ENCODE data around the gene CRB1.

CRB1 gene

DNA sequence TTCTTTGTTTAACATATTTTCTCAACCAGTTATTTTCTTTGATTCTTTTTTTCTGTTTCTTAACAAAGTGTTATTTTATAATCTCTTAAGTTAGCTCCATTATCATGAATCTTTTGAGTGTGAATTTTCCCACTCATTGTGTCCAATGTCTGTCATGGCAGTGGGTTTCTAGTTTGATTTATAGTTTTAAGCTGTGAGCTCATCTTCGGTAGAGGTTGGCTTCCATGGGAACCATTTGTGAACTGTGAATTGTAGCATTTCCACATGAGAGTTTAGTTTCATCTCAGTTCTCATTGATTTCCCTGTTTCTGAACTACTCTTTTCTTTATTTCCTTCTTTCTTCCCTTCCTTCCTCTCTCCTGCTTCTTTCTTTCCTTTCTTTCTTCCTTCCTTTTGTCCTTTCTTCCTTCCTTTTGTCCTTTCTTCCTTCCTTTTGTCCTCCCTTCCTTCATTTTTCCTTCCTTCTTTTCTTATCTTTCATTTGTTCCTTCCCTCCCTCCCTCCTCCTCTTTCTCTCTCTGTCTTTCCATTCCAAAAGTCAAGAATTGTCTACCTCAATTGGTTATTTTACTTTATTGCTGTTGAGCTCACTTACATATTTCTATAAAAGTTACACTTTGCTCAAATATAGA lies 3.0 kb upstream of the CRB1 start:
- POLR2A ChIA-PET: no interaction called here
- CTCF ChIA-PET: no interaction called here

DNA sequence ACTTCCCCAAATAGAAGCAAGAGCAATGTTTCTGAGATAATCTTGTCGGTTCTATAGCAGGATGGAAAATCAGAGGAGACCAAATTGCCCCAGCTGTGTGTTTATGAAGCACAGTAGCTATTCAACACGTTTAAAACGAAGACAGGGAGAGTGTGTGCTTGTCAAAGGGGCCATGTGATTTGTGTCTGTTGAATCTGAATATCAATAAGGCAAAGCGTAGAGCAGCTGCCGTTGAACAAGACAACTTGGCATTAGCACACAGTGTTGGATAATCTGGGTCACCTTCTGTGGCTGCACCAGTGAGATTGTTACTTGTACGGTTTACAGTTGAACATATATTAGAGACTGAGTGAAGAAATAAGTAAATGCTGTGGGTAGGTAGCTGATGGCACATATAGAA lies 1.0 kb downstream of the CRB1 start:
- CTCF ChIA-PET: no interaction called here
- POLR2A ChIA-PET: no interaction called here

More for the DNA sequence above, 3.0 kb upstream of the CRB1 start:
- Histone ChIP-seq H3K4me3 (ENCODE audit: low read depth, low read length) (no peak overlapping the region), H3K27ac (ENCODE audit: extremely low read depth, low read depth, low read length) (no peak overlapping the region), H3K36me3 (ENCODE audit: control insufficient read depth in 2 of 2, insufficient read depth in 1 of 2, low read length in 2 of 2) (no peaks in the 10 kb centered on the region), H3K4me1 (ENCODE audit: control insufficient read depth, insufficient read depth, low read length) (no peaks in the 10 kb centered on the region), H3K9me3 (ENCODE audit: control insufficient read depth, insufficient read depth, low read depth, low read length) (no peaks in the 10 kb centered on the region)
- TF ChIP-seq ZNF114 (tag by site-specific recombination; IDR thresholded peaks at IDR 0.05): peak; percentile 68; the same call in 1 of the 2 replicates
- no peak for TF ChIP-seq ZBTB8A (tag by site-specific recombination; IDR thresholded peaks at IDR 0.05)
- no peak for TF ChIP-seq ZNF184 (tag by site-specific recombination; IDR thresholded peaks at IDR 0.05)
- 0 out of 2 replicates have a peak, but pooled peaks have one; percentile 53 for TF ChIP-seq ZNF366 (tag by site-specific recombination; conservative IDR thresholded peaks at IDR 0.05)

GRCh38 chr1:197272791-197273190 lies 4.7 kb downstream of the CRB1 start:
- CTCF ChIA-PET: no interaction called here
- TF ChIP-seq ZNF529 (tag by site-specific recombination; IDR thresholded peaks at IDR 0.05; ENCODE audit: insufficient replicate concordance) (no peak), KLF16 (tag by site-specific recombination; IDR thresholded peaks at IDR 0.05) (no peak), ZNF302 (tag by site-specific recombination; IDR thresholded peaks at IDR 0.05; ENCODE audit: low read depth) (no peak), ZNF585B (tag by site-specific recombination; IDR thresholded peaks at IDR 0.05) (no peak), ELK4 (IDR thresholded peaks at IDR 0.05; ENCODE audit: borderline replicate concordance, low read depth, low read length) (no peak), ZNF132 (tag by site-specific recombination; IDR thresholded peaks at IDR 0.05; ENCODE audit: borderline replicate concordance) (no peak), ZNF423 (tag by site-specific recombination; IDR thresholded peaks at IDR 0.05) (no peak), OSR2 (tag by site-specific recombination; IDR thresholded peaks at IDR 0.05) (no peak), ZNF561 (tag by site-specific recombination; IDR thresholded peaks at IDR 0.05; ENCODE audit: borderline replicate concordance) (no peak), ZNF596 (tag by site-specific recombination; IDR thresholded peaks at IDR 0.05) (no peak)
- TF ChIP-seq, protein P1, sequence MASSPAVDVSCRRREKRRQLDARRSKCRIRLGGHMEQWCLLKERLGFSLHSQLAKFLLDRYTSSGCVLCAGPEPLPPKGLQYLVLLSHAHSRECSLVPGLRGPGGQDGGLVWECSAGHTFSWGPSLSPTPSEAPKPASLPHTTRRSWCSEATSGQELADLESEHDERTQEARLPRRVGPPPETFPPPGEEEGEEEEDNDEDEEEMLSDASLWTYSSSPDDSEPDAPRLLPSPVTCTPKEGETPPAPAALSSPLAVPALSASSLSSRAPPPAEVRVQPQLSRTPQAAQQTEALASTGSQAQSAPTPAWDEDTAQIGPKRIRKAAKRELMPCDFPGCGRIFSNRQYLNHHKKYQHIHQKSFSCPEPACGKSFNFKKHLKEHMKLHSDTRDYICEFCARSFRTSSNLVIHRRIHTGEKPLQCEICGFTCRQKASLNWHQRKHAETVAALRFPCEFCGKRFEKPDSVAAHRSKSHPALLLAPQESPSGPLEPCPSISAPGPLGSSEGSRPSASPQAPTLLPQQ (tag by site-specific recombination; IDR thresholded peaks at IDR 0.05): no peak
- TF ChIP-seq, protein P2, sequence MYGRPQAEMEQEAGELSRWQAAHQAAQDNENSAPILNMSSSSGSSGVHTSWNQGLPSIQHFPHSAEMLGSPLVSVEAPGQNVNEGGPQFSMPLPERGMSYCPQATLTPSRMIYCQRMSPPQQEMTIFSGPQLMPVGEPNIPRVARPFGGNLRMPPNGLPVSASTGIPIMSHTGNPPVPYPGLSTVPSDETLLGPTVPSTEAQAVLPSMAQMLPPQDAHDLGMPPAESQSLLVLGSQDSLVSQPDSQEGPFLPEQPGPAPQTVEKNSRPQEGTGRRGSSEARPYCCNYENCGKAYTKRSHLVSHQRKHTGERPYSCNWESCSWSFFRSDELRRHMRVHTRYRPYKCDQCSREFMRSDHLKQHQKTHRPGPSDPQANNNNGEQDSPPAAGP (tag by site-specific recombination; IDR thresholded peaks at IDR 0.05): no peak

More for the DNA sequence above, 1.0 kb downstream of the CRB1 start:
- Histone ChIP-seq H3K4me1 (ENCODE audit: control insufficient read depth, insufficient read depth, low read length) (no peaks in the 10 kb centered on the region), H3K36me3 (ENCODE audit: control insufficient read depth in 2 of 2, insufficient read depth in 1 of 2, low read length in 2 of 2) (no peaks in the 10 kb centered on the region), H3K4me3 (ENCODE audit: low read depth, low read length) (no peak overlapping the region), H3K27ac (ENCODE audit: extremely low read depth, low read depth, low read length) (no peak overlapping the region), H3K9me3 (ENCODE audit: control insufficient read depth, insufficient read depth, low read depth, low read length) (no peaks in the 10 kb centered on the region)
- no peak for TF ChIP-seq ZNF792 (tag by site-specific recombination; IDR thresholded peaks at IDR 0.05)
- TF ChIP-seq, protein P3, sequence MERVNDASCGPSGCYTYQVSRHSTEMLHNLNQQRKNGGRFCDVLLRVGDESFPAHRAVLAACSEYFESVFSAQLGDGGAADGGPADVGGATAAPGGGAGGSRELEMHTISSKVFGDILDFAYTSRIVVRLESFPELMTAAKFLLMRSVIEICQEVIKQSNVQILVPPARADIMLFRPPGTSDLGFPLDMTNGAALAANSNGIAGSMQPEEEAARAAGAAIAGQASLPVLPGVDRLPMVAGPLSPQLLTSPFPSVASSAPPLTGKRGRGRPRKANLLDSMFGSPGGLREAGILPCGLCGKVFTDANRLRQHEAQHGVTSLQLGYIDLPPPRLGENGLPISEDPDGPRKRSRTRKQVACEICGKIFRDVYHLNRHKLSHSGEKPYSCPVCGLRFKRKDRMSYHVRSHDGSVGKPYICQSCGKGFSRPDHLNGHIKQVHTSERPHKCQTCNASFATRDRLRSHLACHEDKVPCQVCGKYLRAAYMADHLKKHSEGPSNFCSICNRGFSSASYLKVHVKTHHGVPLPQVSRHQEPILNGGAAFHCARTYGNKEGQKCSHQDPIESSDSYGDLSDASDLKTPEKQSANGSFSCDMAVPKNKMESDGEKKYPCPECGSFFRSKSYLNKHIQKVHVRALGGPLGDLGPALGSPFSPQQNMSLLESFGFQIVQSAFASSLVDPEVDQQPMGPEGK (tag by site-specific recombination; IDR thresholded peaks at IDR 0.05): no peak
- no peak for TF ChIP-seq ZNF146 (tag by site-specific recombination; IDR thresholded peaks at IDR 0.05)
- TF ChIP-seq, protein P4, sequence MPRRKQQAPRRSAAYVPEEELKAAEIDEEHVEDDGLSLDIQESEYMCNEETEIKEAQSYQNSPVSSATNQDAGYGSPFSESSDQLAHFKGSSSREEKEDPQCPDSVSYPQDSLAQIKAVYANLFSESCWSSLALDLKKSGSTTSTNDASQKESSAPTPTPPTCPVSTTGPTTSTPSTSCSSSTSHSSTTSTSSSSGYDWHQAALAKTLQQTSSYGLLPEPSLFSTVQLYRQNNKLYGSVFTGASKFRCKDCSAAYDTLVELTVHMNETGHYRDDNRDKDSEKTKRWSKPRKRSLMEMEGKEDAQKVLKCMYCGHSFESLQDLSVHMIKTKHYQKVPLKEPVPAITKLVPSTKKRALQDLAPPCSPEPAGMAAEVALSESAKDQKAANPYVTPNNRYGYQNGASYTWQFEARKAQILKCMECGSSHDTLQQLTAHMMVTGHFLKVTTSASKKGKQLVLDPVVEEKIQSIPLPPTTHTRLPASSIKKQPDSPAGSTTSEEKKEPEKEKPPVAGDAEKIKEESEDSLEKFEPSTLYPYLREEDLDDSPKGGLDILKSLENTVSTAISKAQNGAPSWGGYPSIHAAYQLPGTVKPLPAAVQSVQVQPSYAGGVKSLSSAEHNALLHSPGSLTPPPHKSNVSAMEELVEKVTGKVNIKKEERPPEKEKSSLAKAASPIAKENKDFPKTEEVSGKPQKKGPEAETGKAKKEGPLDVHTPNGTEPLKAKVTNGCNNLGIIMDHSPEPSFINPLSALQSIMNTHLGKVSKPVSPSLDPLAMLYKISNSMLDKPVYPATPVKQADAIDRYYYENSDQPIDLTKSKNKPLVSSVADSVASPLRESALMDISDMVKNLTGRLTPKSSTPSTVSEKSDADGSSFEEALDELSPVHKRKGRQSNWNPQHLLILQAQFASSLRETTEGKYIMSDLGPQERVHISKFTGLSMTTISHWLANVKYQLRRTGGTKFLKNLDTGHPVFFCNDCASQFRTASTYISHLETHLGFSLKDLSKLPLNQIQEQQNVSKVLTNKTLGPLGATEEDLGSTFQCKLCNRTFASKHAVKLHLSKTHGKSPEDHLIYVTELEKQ (tag by site-specific recombination; IDR thresholded peaks at IDR 0.05; ENCODE audit: borderline replicate concordance): no peak

More at GRCh38 chr1:197272791-197273190, 4.7 kb downstream of the CRB1 start:
- no peaks in the 10 kb centered on the region for H3K36me3 ChIP-seq (ENCODE audit: control insufficient read depth in 2 of 2, insufficient read depth in 1 of 2, low read length in 2 of 2)
- H3K4me3 ChIP-seq (ENCODE audit: low read depth, low read length): no peak overlapping the region
- POLR2A ChIA-PET: no interaction called here
- no peaks in the 10 kb centered on the region for H3K4me1 ChIP-seq (ENCODE audit: control insufficient read depth, insufficient read depth, low read length)
- no peaks in the 10 kb centered on the region for H3K9me3 ChIP-seq (ENCODE audit: control insufficient read depth, insufficient read depth, low read depth, low read length)
- no peak overlapping the region for H3K27ac ChIP-seq (ENCODE audit: extremely low read depth, low read depth, low read length)
